ENCODE measurements around the gene SLMAP.

SLMAP gene

DNA sequence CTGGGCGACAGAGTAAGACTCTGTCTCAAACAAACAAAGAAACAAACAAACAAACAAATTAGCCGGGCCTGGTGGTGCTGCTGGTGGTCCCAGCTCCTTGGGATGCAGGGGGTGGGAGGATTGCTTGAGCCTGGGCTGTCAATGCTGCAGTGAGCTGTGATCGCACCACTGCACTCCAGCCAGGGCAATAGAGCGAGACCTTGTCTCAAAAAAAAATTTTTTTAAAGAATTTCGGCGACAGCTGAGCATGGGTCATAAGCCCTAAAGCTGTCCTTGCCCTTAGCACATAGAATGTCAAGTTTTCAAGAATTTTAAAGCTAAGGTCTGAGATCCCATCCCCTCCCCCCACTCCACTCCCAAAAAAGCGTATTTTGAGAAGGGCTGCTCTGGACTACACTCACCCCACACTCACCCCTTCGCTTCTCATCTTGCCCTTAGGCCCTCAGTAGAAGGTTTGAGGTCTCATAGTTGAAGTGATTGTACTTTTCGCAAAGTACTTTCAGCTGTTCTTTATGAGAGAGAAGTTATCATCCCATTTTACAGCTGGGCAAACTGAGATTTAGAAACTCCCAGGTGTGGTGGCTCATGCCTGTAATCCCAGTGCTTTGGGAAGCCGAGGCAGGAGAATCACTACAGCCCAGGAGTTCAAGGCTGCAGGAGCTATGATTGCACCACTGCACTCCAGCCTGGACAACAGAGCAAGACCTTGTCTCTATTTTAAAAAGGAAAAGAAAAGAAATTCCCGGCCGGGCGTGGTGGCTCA is 217.8 kb downstream of the SLMAP start:
- Histone ChIP-seq H3K27me3 (ENCODE audit: control insufficient read depth in 5 of 5, insufficient read depth in 4 of 5, low read length in 5 of 5) (no peaks in the 10 kb centered on the region), H3K4me1 (ENCODE audit: control insufficient read depth in 5 of 5, insufficient read depth in 5 of 5, low read length in 5 of 5) (peaks cover 0 to 32% (median 2%) of the 10 kb centered on the region in 5 donors), H3K9ac (ENCODE audit: low read length in 5 of 5) (no peak overlapping the region), H3K27ac (ENCODE audit: low read depth, low read length) (no peak overlapping the region), H3K4me3 (ENCODE audit: low read depth in 1 of 5, low read length in 5 of 5) (no peak overlapping the region), H3K36me3 (ENCODE audit: control insufficient read depth in 5 of 5, insufficient read depth in 5 of 5, low read length in 5 of 5) (no peaks in the 10 kb centered on the region), H3K9me3 (ENCODE audit: control insufficient read depth in 5 of 5, low read length in 5 of 5) (no peaks in the 10 kb centered on the region)

DNA sequence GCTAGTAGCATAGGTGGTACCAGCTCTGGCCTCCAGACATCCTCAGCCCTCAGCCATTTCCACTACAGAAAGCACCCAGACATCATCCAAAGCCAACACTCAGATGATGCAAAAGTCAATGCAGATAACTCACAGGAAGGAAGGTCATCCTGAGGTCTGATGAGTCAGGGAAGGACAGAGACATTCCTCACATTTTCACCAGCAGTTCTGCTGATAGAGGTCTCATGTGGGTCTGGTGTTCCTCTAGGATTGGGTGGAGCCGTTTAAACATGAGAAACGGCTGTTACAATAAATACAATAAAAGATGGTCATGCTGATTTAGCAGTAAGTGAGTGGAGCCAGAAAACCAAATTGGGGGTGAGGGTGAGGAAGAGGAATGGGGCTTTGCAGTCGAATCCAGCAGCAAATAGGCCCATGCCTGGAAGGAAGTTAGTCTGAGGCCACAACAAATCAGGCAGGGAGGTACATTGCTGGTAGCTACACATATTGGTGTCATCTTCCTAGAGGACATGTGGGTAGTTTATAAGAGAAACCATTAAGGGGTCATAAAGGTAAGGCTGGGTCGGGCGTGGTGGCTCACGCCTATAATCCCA is 218.8 kb downstream of the SLMAP start:
- no peaks in the 10 kb centered on the region for H3K27me3 ChIP-seq (ENCODE audit: control insufficient read depth in 5 of 5, insufficient read depth in 4 of 5, low read length in 5 of 5)
- no peak overlapping the region for H3K4me3 ChIP-seq (ENCODE audit: low read depth in 1 of 5, low read length in 5 of 5)
- peaks cover 0 to 29% (median 2%) of the 10 kb centered on the region in 5 donors for H3K4me1 ChIP-seq (ENCODE audit: control insufficient read depth in 5 of 5, insufficient read depth in 5 of 5, low read length in 5 of 5)
- H3K9me3 ChIP-seq (ENCODE audit: control insufficient read depth in 5 of 5, low read length in 5 of 5) = no peaks in the 10 kb centered on the region
- H3K36me3 ChIP-seq (ENCODE audit: control insufficient read depth in 5 of 5, insufficient read depth in 5 of 5, low read length in 5 of 5) = no peaks in the 10 kb centered on the region
- no peak overlapping the region for H3K27ac ChIP-seq (ENCODE audit: low read depth, low read length)
- H3K9ac ChIP-seq (ENCODE audit: low read length in 5 of 5) = no peak overlapping the region

DNA sequence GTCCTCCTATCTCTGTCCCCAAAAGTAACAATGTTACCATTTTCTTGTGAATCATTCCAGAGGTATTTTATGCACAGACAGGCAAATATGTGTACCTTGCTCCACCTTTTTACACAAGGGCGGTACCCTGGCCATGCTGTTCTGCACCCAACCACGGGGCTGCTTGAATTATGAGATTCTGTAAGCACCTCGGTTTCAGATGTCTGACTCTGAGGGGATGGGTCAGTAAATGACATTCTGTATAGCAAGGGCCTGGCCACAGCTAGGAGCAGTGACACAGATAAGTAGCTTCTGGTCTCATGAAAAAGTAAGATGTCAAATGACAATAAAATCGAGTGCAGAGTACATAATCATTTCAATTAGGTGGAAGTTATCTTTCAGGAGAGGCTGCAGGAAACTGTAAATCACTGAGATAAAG is 221.7 kb downstream of the SLMAP start:
- no peaks in the 10 kb centered on the region for H3K36me3 ChIP-seq (ENCODE audit: control insufficient read depth in 5 of 5, insufficient read depth in 5 of 5, low read length in 5 of 5)
- no peaks in the 10 kb centered on the region for H3K27me3 ChIP-seq (ENCODE audit: control insufficient read depth in 5 of 5, insufficient read depth in 4 of 5, low read length in 5 of 5)
- no peak overlapping the region for H3K4me3 ChIP-seq (ENCODE audit: low read depth in 1 of 5, low read length in 5 of 5)
- H3K27ac ChIP-seq (ENCODE audit: low read depth, low read length) = no peak overlapping the region
- H3K9me3 ChIP-seq (ENCODE audit: control insufficient read depth in 5 of 5, low read length in 5 of 5) = no peaks in the 10 kb centered on the region
- no peak overlapping the region for H3K9ac ChIP-seq (ENCODE audit: low read length in 5 of 5)
- peaks cover 0 to 25% (median 2%) of the 10 kb centered on the region in 5 donors for H3K4me1 ChIP-seq (ENCODE audit: control insufficient read depth in 5 of 5, insufficient read depth in 5 of 5, low read length in 5 of 5)

DNA sequence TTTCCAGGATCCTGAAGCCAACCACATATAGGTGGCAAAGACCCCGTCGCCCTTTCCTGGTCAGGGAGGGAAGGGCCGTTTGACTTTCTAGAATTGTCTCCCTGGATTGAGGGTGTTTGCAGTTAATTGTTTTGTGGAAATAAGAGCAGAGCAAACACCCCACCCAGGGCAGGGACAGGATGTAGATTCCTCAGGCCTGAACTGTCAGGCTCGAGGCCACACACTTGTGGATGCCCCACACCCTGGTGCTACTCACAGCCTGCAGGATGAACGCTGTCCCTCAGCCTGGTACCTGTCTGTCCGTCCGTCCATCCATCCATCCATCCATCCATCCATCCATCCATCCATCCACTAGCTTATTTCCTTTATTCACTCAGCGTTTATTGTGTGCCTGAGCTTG is 222.2 kb downstream of the SLMAP start:
- Histone ChIP-seq H3K9ac (ENCODE audit: low read length in 5 of 5) (no peak overlapping the region), H3K9me3 (ENCODE audit: control insufficient read depth in 5 of 5, low read length in 5 of 5) (no peaks in the 10 kb centered on the region), H3K27me3 (ENCODE audit: control insufficient read depth in 5 of 5, insufficient read depth in 4 of 5, low read length in 5 of 5) (no peaks in the 10 kb centered on the region), H3K4me3 (ENCODE audit: low read depth in 1 of 5, low read length in 5 of 5) (no peak overlapping the region), H3K4me1 (ENCODE audit: control insufficient read depth in 5 of 5, insufficient read depth in 5 of 5, low read length in 5 of 5) (peaks cover 2 to 27% (median 6%) of the 10 kb centered on the region in 5 donors), H3K27ac (ENCODE audit: low read depth, low read length) (no peak overlapping the region), H3K36me3 (ENCODE audit: control insufficient read depth in 5 of 5, insufficient read depth in 5 of 5, low read length in 5 of 5) (no peaks in the 10 kb centered on the region)
